IMR-90 (cell line): ENCODE measurements around the gene RPRM. TPM values are rescaled to one million over a fixed set of nuclear protein-coding genes. Genes with fewer than 3 reads are reported as not detected.

Experiments
- ATAC-seq: fragments of 200-7000 bp; cut with Tn5 transposase; 2 replicates; pipeline ENCODE4 v1.9.1; 2020; ENCODE audit warnings: low read depth, mild to moderate bottlenecking, moderate library complexity
- BruUV-seq: library from RNA; stranded (reverse); fragments of 400-500 nt; replicated peaks from 2 replicates; lab custom pipeline; 2021; lab: Mats Ljungman, UMichigan
- CTCF ChIA-PET: fragments of 300-600 bp; formaldehyde crosslinking; extraction: SDS; loops from one replicate; lab custom pipeline; 2021; ENCODE audit warnings: antibody characterized with exemption; lab: Yijun Ruan, JAX
- POLR2A ChIA-PET: fragments of 300-600 bp; sonication (Branson Sonifier 250); formaldehyde crosslinking; loops from one replicate; lab custom pipeline; 2022; ENCODE audit warnings: antibody characterized with exemption; ENCODE audit not compliant: unreplicated experiment; lab: Charles Lee
- DNase-seq: peaks from one replicate; pipeline ENCODE4 v3.0.0; 2013
- H2AFZ ChIP-seq: replicated peaks from 2 replicates; pipeline ENCODE3; 2013; ENCODE audit warnings: low read length, mild to moderate bottlenecking; ENCODE audit not compliant: poor library complexity
- H2AK5ac ChIP-seq: 2 replicates; pipeline ENCODE4 v1.6.1; 2013; ENCODE audit warnings: low read depth, low read length, inconsistent platforms
- H2AK9ac ChIP-seq: replicated peaks from 2 replicates; pipeline ENCODE3; 2013; ENCODE audit warnings: mild to moderate bottlenecking, low read depth, low read length, moderate library complexity; ENCODE audit not compliant: poor library complexity
- H2BK120ac ChIP-seq: 2 replicates; pipeline ENCODE4 v1.6.1; 2013; ENCODE audit warnings: low read depth, low read length, inconsistent platforms
- H2BK15ac ChIP-seq: 3 replicates; pipeline ENCODE4 v1.6.1; 2013; ENCODE audit warnings: low read depth, low read length, inconsistent platforms
- H2BK20ac ChIP-seq: 2 replicates; pipeline ENCODE4 v1.6.1; 2013; ENCODE audit warnings: low read depth, mild to moderate bottlenecking, inconsistent platforms, low read length, moderate library complexity
- H2BK5ac ChIP-seq: 2 replicates; pipeline ENCODE4 v1.6.1; 2013; ENCODE audit warnings: mild to moderate bottlenecking, low read depth, low read length, inconsistent platforms; ENCODE audit not compliant: poor library complexity, severe bottlenecking
- H3K14ac ChIP-seq: replicated peaks from 2 replicates; pipeline ENCODE4 v1.6.1; 2013; ENCODE audit warnings: low read depth, low read length, inconsistent platforms
- H3K18ac ChIP-seq: 2 replicates; pipeline ENCODE4 v1.6.1; 2013; ENCODE audit warnings: low read depth, low read length, control low read depth
- H3K23ac ChIP-seq: 2 replicates; pipeline ENCODE4 v1.6.1; 2013; ENCODE audit warnings: low read depth, low read length, inconsistent platforms
- H3K27ac ChIP-seq: 2 replicates; pipeline ENCODE4 v1.5.1; 2013; ENCODE audit warnings: mild to moderate bottlenecking, control low read depth, low read length; ENCODE audit not compliant: insufficient read depth
- H3K27me3 ChIP-seq: 2 replicates; pipeline ENCODE4 v1.6.1; 2013; ENCODE audit warnings: low read length; ENCODE audit not compliant: control insufficient read depth, insufficient read depth
- H3K36me3 ChIP-seq: 2 replicates; pipeline ENCODE4 v1.6.1; 2013; ENCODE audit warnings: low read length, mixed read lengths; ENCODE audit not compliant: control insufficient read depth, insufficient read depth
- H3K4ac ChIP-seq: 2 replicates; pipeline ENCODE4 v1.6.1; 2013; ENCODE audit warnings: low read depth, low read length, inconsistent platforms
- H3K4me1 ChIP-seq: 2 replicates; pipeline ENCODE4 v1.6.1; 2013; ENCODE audit warnings: low read length, mixed read lengths; ENCODE audit not compliant: control insufficient read depth, insufficient read depth
- H3K4me2 ChIP-seq: 2 replicates; pipeline ENCODE4 v1.6.1; 2013; ENCODE audit warnings: low read depth, mild to moderate bottlenecking, control low read depth, low read length, moderate library complexity
- H3K4me3 ChIP-seq: 2 replicates; pipeline ENCODE4 v1.5.1; 2013; ENCODE audit warnings: low read depth, mild to moderate bottlenecking, control low read depth, low read length, moderate library complexity; ENCODE audit not compliant: insufficient read depth
- H3K56ac ChIP-seq: 2 replicates; pipeline ENCODE4 v1.6.1; 2013; ENCODE audit warnings: low read length, inconsistent platforms; ENCODE audit not compliant: insufficient read depth; ENCODE audit errors: extremely low read depth
- H3K79me1 ChIP-seq, 2 experiments: 2 replicates each; pipeline ENCODE4 v1.6.1; 2013; ENCODE audit warnings: low read length in 2 of 2, inconsistent platforms in 1 of 2, low read depth in 1 of 2
- H3K9ac ChIP-seq: 2 replicates; pipeline ENCODE4 v1.6.1; 2013; ENCODE audit warnings: low read depth, low read length, control low read depth
- H3K9me1 ChIP-seq: 2 replicates; pipeline ENCODE4 v1.6.1; 2013; ENCODE audit warnings: low read length, inconsistent platforms; ENCODE audit not compliant: insufficient read depth
- H3K9me3 ChIP-seq: 2 replicates; pipeline ENCODE4 v1.6.1; 2013; ENCODE audit warnings: low read length; ENCODE audit not compliant: control insufficient read depth, insufficient read depth
- H4K20me1 ChIP-seq: 2 replicates; pipeline ENCODE4 v1.6.1; 2013; ENCODE audit warnings: low read length, inconsistent platforms; ENCODE audit not compliant: insufficient read depth
- H4K5ac ChIP-seq: 2 replicates; pipeline ENCODE4 v1.6.1; 2013; ENCODE audit warnings: mild to moderate bottlenecking, low read depth, low read length, control low read depth
- H4K8ac ChIP-seq, 2 experiments: 2 replicates each; pipeline ENCODE4 v1.6.1; 2013; ENCODE audit warnings: low read depth in 2 of 2, low read length in 2 of 2, control low read depth in 1 of 2, inconsistent platforms in 1 of 2
- H4K91ac ChIP-seq: 2 replicates; pipeline ENCODE4 v1.6.1; 2013; ENCODE audit warnings: low read depth, low read length, inconsistent platforms; ENCODE audit not compliant: insufficient read depth
- MAFK ChIP-seq: IDR thresholded peaks from 2 replicates; pipeline ENCODE4 v1.6.1; 2012; ENCODE audit warnings: low read depth, low read length, improper control_type of control experiment
- NFE2L2 ChIP-seq: fragments of 150-350 bp; IDR thresholded peaks from 2 replicates; pipeline ENCODE4 v1.6.1; 2016; ENCODE audit warnings: low read depth, mild to moderate bottlenecking, low read length
- RCOR1 ChIP-seq: IDR thresholded peaks from 2 replicates; pipeline ENCODE4 v1.6.1; 2012; ENCODE audit warnings: mild to moderate bottlenecking, low read length, improper control_type of control experiment; ENCODE audit not compliant: insufficient replicate concordance
- WGBS, 2 experiments: methylation state at CpG; one replicate each; pipeline versions ENCODE4 v1.1.5 to v1.1.7; 2013; ENCODE audit warnings: missing lambda C conversion rate in 2 of 2; ENCODE audit not compliant: insufficient read length in 1 of 2; ENCODE audit errors: extremely low coverage in 2 of 2; 5-methylcytosine and 5-hydroxymethylcytosine counted together
- dilution Hi-C: fragments of 300-500 bp; cut with HindIII; formaldehyde crosslinking; loops from one replicate; pipeline ENCODE4 v1.14.3; 2018; ENCODE audit warnings: low sequenced_read_pairs; ENCODE audit not compliant: unreplicated experiment
- in situ Hi-C: fragments of 300-500 bp; cut with MboI; formaldehyde crosslinking; loops from 3 replicates; pipeline ENCODE4 v1.14.3; 2019; ENCODE audit warnings: low sequenced_read_pairs, inconsistent platforms, mixed read lengths
- intact Hi-C: fragments of 100-400 bp; cut with micrococcal nuclease; formaldehyde crosslinking; loops from 2 replicates; pipeline ENCODE4 v1.10.0; 2022
- polyA plus RNA-seq, 3 experiments: library from polyadenylated mRNA; depleted of rRNA; stranded (reverse); fragments of >200 nt; gene quantifications; 2 replicates each; pipeline ENCODE4 v1.2.3, GENCODE V29; 2012; ENCODE audit warnings: low replicate concordance in 1 of 3
- total RNA-seq: library from RNA; depleted of rRNA; stranded (reverse); fragments of >200 nt; gene quantifications from 2 replicates; pipeline ENCODE4 v1.2.3, GENCODE V29; 2012
- TF ChIP-seq, protein P1 (sequence below): fragments of 150-350 bp; IDR thresholded peaks from 2 replicates; pipeline ENCODE4 v1.6.1; 2016; ENCODE audit warnings: low read depth, mild to moderate bottlenecking, low read length, moderate library complexity, borderline replicate concordance
- TF ChIP-seq, protein P2 (sequence below): fragments of 150-350 bp; IDR thresholded peaks from 2 replicates; pipeline ENCODE4 v1.6.1; 2017; ENCODE audit warnings: mild to moderate bottlenecking, antibody characterized with exemption, low read length, low read depth

RPRM gene
- total and polyA plus RNA-seq, 2 of the 4 experiments (the other 2 are of a cell fraction): not detected

DNA sequence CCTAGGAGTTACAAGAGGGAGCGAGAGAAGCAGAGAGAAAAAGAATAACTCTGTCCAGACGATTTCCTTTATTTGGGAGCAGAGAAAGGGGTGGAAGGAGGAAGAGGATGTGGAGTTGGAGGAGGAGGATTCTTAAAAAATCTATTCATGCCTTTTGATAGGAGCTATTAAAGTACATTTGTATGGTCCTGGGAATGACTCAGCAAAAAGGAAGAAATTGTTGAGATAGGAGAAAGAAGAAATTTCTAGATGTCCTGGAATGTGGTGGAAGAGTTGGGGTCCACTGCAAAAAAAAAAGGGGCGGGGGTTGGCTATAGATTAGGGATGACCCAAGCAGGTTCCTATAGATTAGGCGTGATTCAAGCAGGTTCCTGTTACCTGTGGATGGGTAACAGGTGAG, 32.4 kb upstream of the RPRM start:
- H3K27me3 ChIP-seq: no peaks in the 10 kb centered on the region
- no peak overlapping the region for H4K91ac ChIP-seq
- H2BK120ac ChIP-seq: no peak overlapping the region
- H4K20me1 ChIP-seq: no peaks in the 10 kb centered on the region
- BruUV-seq: no TSS peak
- intact Hi-C loops: loop anchor here (10.0 kb wide), 1 partner anchor 1476 kb away; no protein-coding TSS in a partner anchor
- H3K14ac ChIP-seq: no peak overlapping the region
- TF ChIP-seq, protein P1, sequence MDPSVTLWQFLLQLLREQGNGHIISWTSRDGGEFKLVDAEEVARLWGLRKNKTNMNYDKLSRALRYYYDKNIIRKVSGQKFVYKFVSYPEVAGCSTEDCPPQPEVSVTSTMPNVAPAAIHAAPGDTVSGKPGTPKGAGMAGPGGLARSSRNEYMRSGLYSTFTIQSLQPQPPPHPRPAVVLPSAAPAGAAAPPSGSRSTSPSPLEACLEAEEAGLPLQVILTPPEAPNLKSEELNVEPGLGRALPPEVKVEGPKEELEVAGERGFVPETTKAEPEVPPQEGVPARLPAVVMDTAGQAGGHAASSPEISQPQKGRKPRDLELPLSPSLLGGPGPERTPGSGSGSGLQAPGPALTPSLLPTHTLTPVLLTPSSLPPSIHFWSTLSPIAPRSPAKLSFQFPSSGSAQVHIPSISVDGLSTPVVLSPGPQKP: no peak
- peak; percentile 88 for TF ChIP-seq NFE2L2
- TF ChIP-seq RCOR1: no peak
- TF ChIP-seq MAFK: peak; percentile 27; the same call in 1 of the 2 replicates
- TF ChIP-seq, protein P2, sequence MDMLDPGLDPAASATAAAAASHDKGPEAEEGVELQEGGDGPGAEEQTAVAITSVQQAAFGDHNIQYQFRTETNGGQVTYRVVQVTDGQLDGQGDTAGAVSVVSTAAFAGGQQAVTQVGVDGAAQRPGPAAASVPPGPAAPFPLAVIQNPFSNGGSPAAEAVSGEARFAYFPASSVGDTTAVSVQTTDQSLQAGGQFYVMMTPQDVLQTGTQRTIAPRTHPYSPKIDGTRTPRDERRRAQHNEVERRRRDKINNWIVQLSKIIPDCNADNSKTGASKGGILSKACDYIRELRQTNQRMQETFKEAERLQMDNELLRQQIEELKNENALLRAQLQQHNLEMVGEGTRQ: no peak
- ATAC-seq (no peak), DNase-seq (no peak)
- H3K9me3 ChIP-seq: peaks cover 7% of the 10 kb centered on the region
- POLR2A ChIA-PET: interaction anchor here (0.7 kb wide), 1 partner anchor 942 kb away, joined by 4 read pairs; no protein-coding TSS in a partner anchor
- H3K18ac ChIP-seq: no peak overlapping the region
- no peak overlapping the region for H2BK5ac ChIP-seq
- H4K8ac ChIP-seq: no peak overlapping the region
- CTCF ChIA-PET: no interaction called here
- no peaks in the 10 kb centered on the region for H3K79me1 ChIP-seq
- dilution Hi-C loops: no loop called here
- no peak overlapping the region for H3K23ac ChIP-seq
- H2BK15ac ChIP-seq: no peak overlapping the region
- H3K4me3 ChIP-seq: no peak overlapping the region
- no peak overlapping the region for H2AK5ac ChIP-seq
- H3K4me2 ChIP-seq: no peak overlapping the region
- H3K4ac ChIP-seq: no peak overlapping the region
- H3K9me1 ChIP-seq: no peaks in the 10 kb centered on the region
- no peak overlapping the region for H2BK20ac ChIP-seq
- no peak overlapping the region for H4K5ac ChIP-seq
- H3K4me1 ChIP-seq: no peaks in the 10 kb centered on the region
- H3K9ac ChIP-seq: no peak overlapping the region
- H3K36me3 ChIP-seq: no peaks in the 10 kb centered on the region
- in situ Hi-C loops: loop anchor here (25.0 kb wide), 1 partner anchor 774 kb away; no protein-coding TSS in a partner anchor
- no peak overlapping the region for H2AK9ac ChIP-seq
- no peak overlapping the region for H3K56ac ChIP-seq
- 8% methylated on average over 2 of the region's 4 CpGs; no CpG with 5 or more reads in 1 of the 2 experiments for WGBS, 2 experiments
- H2AFZ ChIP-seq: no peak overlapping the region
- no peak overlapping the region for H3K27ac ChIP-seq
